GM12864 (cell line): ENCODE results near the gene GKN2.

Experiments used
- DNase-seq: peaks from one replicate; pipeline ENCODE4 v3.0.0-alpha.2; 2011; ENCODE audit warnings: low read depth
- H3K4me3 ChIP-seq: 2 replicates; pipeline ENCODE4 v1.5.1; 2011; ENCODE audit warnings: mild to moderate bottlenecking, low read depth, low read length, control low read depth
- CTCF ChIP-seq: IDR thresholded peaks from 2 replicates; pipeline ENCODE4 v1.5.1; 2011; ENCODE audit warnings: low read depth, mild to moderate bottlenecking, moderate library complexity, low read length, control low read depth, inconsistent platforms; ENCODE audit errors: missing control alignments

Gene GKN2

GRCh38 chr2:68943581-68944568 is 8.8 kb downstream of the GKN2 start:
- DNase-seq = peak; percentile 3
- peak; percentile 85 for TF ChIP-seq CTCF
- no peak overlapping the region for H3K4me3 ChIP-seq

- no peak for DNase-seq
- H3K4me3 ChIP-seq = no peak overlapping the region
- TF ChIP-seq CTCF = no peak
Measured at GRCh38 chr2:68942827-68943226, 9.9 kb downstream of the GKN2 start.

GRCh38 chr2:68940369-68940768 is 12.3 kb downstream of the GKN2 start:
- no peak overlapping the region for H3K4me3 ChIP-seq
- no peak for TF ChIP-seq CTCF
- no peak for DNase-seq

- no peak overlapping the region for H3K4me3 ChIP-seq
- TF ChIP-seq CTCF = no peak
- DNase-seq = no peak
Measured at GRCh38 chr2:68939962-68940361, 12.7 kb downstream of the GKN2 start.

GRCh38 chr2:68938938-68939337 is 13.8 kb downstream of the GKN2 start:
- no peak for TF ChIP-seq CTCF
- no peak for DNase-seq
- no peak overlapping the region for H3K4me3 ChIP-seq

- DNase-seq = no peak
- H3K4me3 ChIP-seq = no peak overlapping the region
Measured at GRCh38 chr2:68937346-68938055, 15.2 kb downstream of the GKN2 start.

More at GRCh38 chr2:68937346-68938055, 15.2 kb downstream of the GKN2 start:
- no peak for TF ChIP-seq CTCF
